Measurements from ENCODE around the gene PAWR.
"Not testable (repeated sequence)": the region's sequence is repeated elsewhere in the genome, so short reads cannot be mapped to it uniquely, and the experiment has no call there.

PAWR gene

GRCh38 chr12:79644274-79645234 is 46.2 kb downstream of the PAWR start:
- Histone ChIP-seq H3K9ac (ENCODE audit: low read length) (no peak overlapping the region), H3K27ac (ENCODE audit: low read length) (no peak overlapping the region), H3K4me3 (ENCODE audit: low read length) (no peak overlapping the region), H3K9me3 (ENCODE audit: control insufficient read depth, low read depth, low read length) (peaks cover 3% of the 10 kb centered on the region), H3K4me1 (ENCODE audit: control insufficient read depth, low read depth, low read length) (peaks cover 44% of the 10 kb centered on the region), H3K36me3 (ENCODE audit: control insufficient read depth, low read depth, low read length) (no peaks in the 10 kb centered on the region), H3K27me3 (ENCODE audit: control insufficient read depth, insufficient read depth, low read length) (no peaks in the 10 kb centered on the region)

GRCh38 chr12:79643821-79644220 is 46.9 kb downstream of the PAWR start:
- peaks cover 42% of the 10 kb centered on the region for H3K4me1 ChIP-seq (ENCODE audit: control insufficient read depth, low read depth, low read length)
- H3K36me3 ChIP-seq (ENCODE audit: control insufficient read depth, low read depth, low read length), result no peaks in the 10 kb centered on the region
- no peak overlapping the region for H3K27ac ChIP-seq (ENCODE audit: low read length)
- no peak overlapping the region for H3K9ac ChIP-seq (ENCODE audit: low read length)
- no peaks in the 10 kb centered on the region for H3K27me3 ChIP-seq (ENCODE audit: control insufficient read depth, insufficient read depth, low read length)
- H3K9me3 ChIP-seq (ENCODE audit: control insufficient read depth, low read depth, low read length), result peaks cover 3% of the 10 kb centered on the region
- H3K4me3 ChIP-seq (ENCODE audit: low read length), result no peak overlapping the region

- Histone ChIP-seq H3K4me1 (ENCODE audit: control insufficient read depth, low read depth, low read length) (peaks cover 40% of the 10 kb centered on the region), H3K9me3 (ENCODE audit: control insufficient read depth, low read depth, low read length) (no peaks in the 10 kb centered on the region), H3K9ac (ENCODE audit: low read length) (no peak overlapping the region), H3K4me3 (ENCODE audit: low read length) (no peak overlapping the region), H3K27ac (ENCODE audit: low read length) (no peak overlapping the region), H3K27me3 (ENCODE audit: control insufficient read depth, insufficient read depth, low read length) (no peaks in the 10 kb centered on the region), H3K36me3 (ENCODE audit: control insufficient read depth, low read depth, low read length) (no peaks in the 10 kb centered on the region)
Measured at GRCh38 chr12:79638490-79638889, 52.3 kb downstream of the PAWR start.

- Histone ChIP-seq H3K4me3 (ENCODE audit: low read length) (no peak overlapping the region), H3K9me3 (ENCODE audit: control insufficient read depth, low read depth, low read length) (no peaks in the 10 kb centered on the region), H3K27ac (ENCODE audit: low read length) (no peak overlapping the region), H3K36me3 (ENCODE audit: control insufficient read depth, low read depth, low read length) (no peaks in the 10 kb centered on the region), H3K4me1 (ENCODE audit: control insufficient read depth, low read depth, low read length) (peaks cover 27% of the 10 kb centered on the region), H3K27me3 (ENCODE audit: control insufficient read depth, insufficient read depth, low read length) (no peaks in the 10 kb centered on the region), H3K9ac (ENCODE audit: low read length) (no peak overlapping the region)
Measured at GRCh38 chr12:79637093-79637492, 53.7 kb downstream of the PAWR start.

- H3K27ac ChIP-seq (ENCODE audit: low read length), result no peak overlapping the region
- H3K4me1 ChIP-seq (ENCODE audit: control insufficient read depth, low read depth, low read length), result peaks cover 27% of the 10 kb centered on the region
- no peaks in the 10 kb centered on the region for H3K36me3 ChIP-seq (ENCODE audit: control insufficient read depth, low read depth, low read length)
- H3K27me3 ChIP-seq (ENCODE audit: control insufficient read depth, insufficient read depth, low read length), result no peaks in the 10 kb centered on the region
- no peaks in the 10 kb centered on the region for H3K9me3 ChIP-seq (ENCODE audit: control insufficient read depth, low read depth, low read length)
- no peak overlapping the region for H3K4me3 ChIP-seq (ENCODE audit: low read length)
- no peak overlapping the region for H3K9ac ChIP-seq (ENCODE audit: low read length)
Measured at GRCh38 chr12:79635676-79636075, 55.1 kb downstream of the PAWR start.

- Histone ChIP-seq H3K27ac (ENCODE audit: low read length) (no peak overlapping the region), H3K4me1 (ENCODE audit: control insufficient read depth, low read depth, low read length) (peaks cover 27% of the 10 kb centered on the region), H3K27me3 (ENCODE audit: control insufficient read depth, insufficient read depth, low read length) (no peaks in the 10 kb centered on the region), H3K36me3 (ENCODE audit: control insufficient read depth, low read depth, low read length) (no peaks in the 10 kb centered on the region), H3K9ac (ENCODE audit: low read length) (no peak overlapping the region), H3K4me3 (ENCODE audit: low read length) (no peak overlapping the region), H3K9me3 (ENCODE audit: control insufficient read depth, low read depth, low read length) (no peaks in the 10 kb centered on the region)
Measured at GRCh38 chr12:79634957-79635471, 55.8 kb downstream of the PAWR start.

- Histone ChIP-seq H3K4me1 (ENCODE audit: control insufficient read depth, low read depth, low read length) (peaks cover 4% of the 10 kb centered on the region), H3K36me3 (ENCODE audit: control insufficient read depth, low read depth, low read length) (no peaks in the 10 kb centered on the region), H3K4me3 (ENCODE audit: low read length) (no peak overlapping the region), H3K27ac (ENCODE audit: low read length) (no peak overlapping the region), H3K9me3 (ENCODE audit: control insufficient read depth, low read depth, low read length) (no peaks in the 10 kb centered on the region), H3K9ac (ENCODE audit: low read length) (no peak overlapping the region), H3K27me3 (ENCODE audit: control insufficient read depth, insufficient read depth, low read length) (no peaks in the 10 kb centered on the region)
Measured at GRCh38 chr12:79629561-79629960, 61.2 kb downstream of the PAWR start.

- H3K27me3 ChIP-seq (ENCODE audit: control insufficient read depth, insufficient read depth, low read length); H3K4me3 ChIP-seq (ENCODE audit: low read length); H3K9ac ChIP-seq (ENCODE audit: low read length); H3K27ac ChIP-seq (ENCODE audit: low read length); H3K9me3 ChIP-seq (ENCODE audit: control insufficient read depth, low read depth, low read length); H3K36me3 ChIP-seq (ENCODE audit: control insufficient read depth, low read depth, low read length): not testable (repeated sequence)
- peaks cover 19% of the 10 kb centered on the region for H3K4me1 ChIP-seq (ENCODE audit: control insufficient read depth, low read depth, low read length)
Measured at GRCh38 chr12:79626735-79627134, 64.0 kb downstream of the PAWR start.

GRCh38 chr12:79624378-79624777 is 66.4 kb downstream of the PAWR start:
- H3K27ac ChIP-seq (ENCODE audit: low read length), result no peak overlapping the region
- H3K27me3 ChIP-seq (ENCODE audit: control insufficient read depth, insufficient read depth, low read length), result no peaks in the 10 kb centered on the region
- H3K36me3 ChIP-seq (ENCODE audit: control insufficient read depth, low read depth, low read length), result peaks cover 16% of the 10 kb centered on the region
- H3K9ac ChIP-seq (ENCODE audit: low read length), result no peak overlapping the region
- H3K9me3 ChIP-seq (ENCODE audit: control insufficient read depth, low read depth, low read length), result no peaks in the 10 kb centered on the region
- peaks cover 19% of the 10 kb centered on the region for H3K4me1 ChIP-seq (ENCODE audit: control insufficient read depth, low read depth, low read length)
- no peak overlapping the region for H3K4me3 ChIP-seq (ENCODE audit: low read length)

- Histone ChIP-seq H3K27me3 (ENCODE audit: control insufficient read depth, insufficient read depth, low read length) (no peaks in the 10 kb centered on the region), H3K9me3 (ENCODE audit: control insufficient read depth, low read depth, low read length) (no peaks in the 10 kb centered on the region), H3K4me3 (ENCODE audit: low read length) (no peak overlapping the region), H3K4me1 (ENCODE audit: control insufficient read depth, low read depth, low read length) (peaks cover 19% of the 10 kb centered on the region), H3K36me3 (ENCODE audit: control insufficient read depth, low read depth, low read length) (peaks cover 28% of the 10 kb centered on the region), H3K9ac (ENCODE audit: low read length) (no peak overlapping the region), H3K27ac (ENCODE audit: low read length) (no peak overlapping the region)
Measured at GRCh38 chr12:79619872-79620562, 70.7 kb downstream of the PAWR start.

- Histone ChIP-seq H3K36me3 (ENCODE audit: control insufficient read depth, low read depth, low read length) (peaks cover 28% of the 10 kb centered on the region), H3K27me3 (ENCODE audit: control insufficient read depth, insufficient read depth, low read length) (no peaks in the 10 kb centered on the region), H3K4me1 (ENCODE audit: control insufficient read depth, low read depth, low read length) (peaks cover 10% of the 10 kb centered on the region), H3K27ac (ENCODE audit: low read length) (no peak overlapping the region), H3K4me3 (ENCODE audit: low read length) (no peak overlapping the region), H3K9ac (ENCODE audit: low read length) (no peak overlapping the region), H3K9me3 (ENCODE audit: control insufficient read depth, low read depth, low read length) (no peaks in the 10 kb centered on the region)
Measured at GRCh38 chr12:79618848-79619404, 71.8 kb downstream of the PAWR start.

All from iPS-18a (cell line).